Chondrocyte (in vitro differentiated cells): Measurements from ENCODE around the gene FTO. TPM values are rescaled to one million over a fixed set of nuclear protein-coding genes. Genes with fewer than 3 reads are reported as not detected.

Experiments used
- DNase-seq: peaks from one replicate; pipeline ENCODE4 v3.0.0; 2021; ENCODE audit warnings: mixed read lengths, low spot score
- H3K27ac Mint-ChIP-seq: one replicate; pipeline ENCODE4 v1.8.0; 2021; ENCODE audit warnings: mild to moderate bottlenecking, moderate library complexity, mixed read lengths; ENCODE audit not compliant: unreplicated experiment
- H3K27me3 Mint-ChIP-seq: 2 replicates; pipeline ENCODE4 v1.8.0; 2021; ENCODE audit warnings: low read depth, mixed read lengths
- H3K36me3 Mint-ChIP-seq: 2 replicates; pipeline ENCODE4 v1.8.0; 2021; ENCODE audit warnings: low read depth, mixed read lengths
- H3K4me1 Mint-ChIP-seq: 2 replicates; pipeline ENCODE4 v1.8.0; 2021; ENCODE audit warnings: low read depth, mild to moderate bottlenecking, mixed read lengths
- H3K4me3 Mint-ChIP-seq: one replicate; pipeline ENCODE4 v1.8.0; 2021; ENCODE audit warnings: mild to moderate bottlenecking, moderate library complexity, mixed read lengths; ENCODE audit not compliant: unreplicated experiment
- H3K9me3 Mint-ChIP-seq: 2 replicates; pipeline ENCODE4 v1.8.0; 2021; ENCODE audit warnings: low read depth, mixed read lengths
- total RNA-seq: library from RNA; stranded (reverse); gene quantifications from 3 replicates; pipeline ENCODE4 v1.2.1, GENCODE V29; 2021
- TF ChIP-seq, protein P1 (sequence below): fragments of 200-600 bp; sonication (generic); IDR thresholded peaks from 2 replicates; pipeline ENCODE4 v1.5.0; 2021; ENCODE audit warnings: antibody characterized with exemption, mild to moderate bottlenecking, moderate library complexity

Gene FTO
- total RNA-seq, 1 donor from 2014 or later = 85.7 TPM

DNA sequence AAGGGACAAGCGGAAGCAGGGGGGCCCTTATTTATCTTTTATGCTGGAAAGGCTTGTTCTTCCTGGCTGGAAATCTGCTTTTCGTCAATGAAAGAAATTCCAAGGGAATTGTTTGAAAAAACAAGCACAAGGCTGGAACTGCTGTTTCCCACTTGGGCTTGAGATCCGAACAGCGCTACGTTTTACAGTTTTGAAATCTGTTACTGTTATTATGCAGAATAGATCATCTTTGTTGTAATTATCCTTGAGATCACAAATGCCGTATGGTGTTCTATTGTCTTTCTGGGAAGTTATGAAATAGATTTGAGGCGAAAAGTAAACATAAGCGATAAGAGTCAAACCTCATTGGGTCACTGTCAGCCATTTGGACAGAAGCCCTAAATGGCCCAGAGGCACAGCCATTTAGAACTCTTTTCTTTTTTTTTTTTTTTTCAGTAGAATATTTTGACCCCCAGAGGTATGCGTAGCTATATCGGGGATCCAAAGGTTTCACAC lies 359.4 kb downstream of the FTO start:
- no peak overlapping the region for H3K4me3 Mint-ChIP-seq
- no peak for DNase-seq
- H3K36me3 Mint-ChIP-seq = peaks cover 1% of the 10 kb centered on the region
- no peaks in the 10 kb centered on the region for H3K9me3 Mint-ChIP-seq
- TF ChIP-seq, protein P1, sequence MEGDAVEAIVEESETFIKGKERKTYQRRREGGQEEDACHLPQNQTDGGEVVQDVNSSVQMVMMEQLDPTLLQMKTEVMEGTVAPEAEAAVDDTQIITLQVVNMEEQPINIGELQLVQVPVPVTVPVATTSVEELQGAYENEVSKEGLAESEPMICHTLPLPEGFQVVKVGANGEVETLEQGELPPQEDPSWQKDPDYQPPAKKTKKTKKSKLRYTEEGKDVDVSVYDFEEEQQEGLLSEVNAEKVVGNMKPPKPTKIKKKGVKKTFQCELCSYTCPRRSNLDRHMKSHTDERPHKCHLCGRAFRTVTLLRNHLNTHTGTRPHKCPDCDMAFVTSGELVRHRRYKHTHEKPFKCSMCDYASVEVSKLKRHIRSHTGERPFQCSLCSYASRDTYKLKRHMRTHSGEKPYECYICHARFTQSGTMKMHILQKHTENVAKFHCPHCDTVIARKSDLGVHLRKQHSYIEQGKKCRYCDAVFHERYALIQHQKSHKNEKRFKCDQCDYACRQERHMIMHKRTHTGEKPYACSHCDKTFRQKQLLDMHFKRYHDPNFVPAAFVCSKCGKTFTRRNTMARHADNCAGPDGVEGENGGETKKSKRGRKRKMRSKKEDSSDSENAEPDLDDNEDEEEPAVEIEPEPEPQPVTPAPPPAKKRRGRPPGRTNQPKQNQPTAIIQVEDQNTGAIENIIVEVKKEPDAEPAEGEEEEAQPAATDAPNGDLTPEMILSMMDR = no peak
- H3K27ac Mint-ChIP-seq = no peak overlapping the region
- H3K4me1 Mint-ChIP-seq = peaks cover 6% of the 10 kb centered on the region
- no peaks in the 10 kb centered on the region for H3K27me3 Mint-ChIP-seq

GRCh38 chr16:54066451-54067105 lies 362.6 kb downstream of the FTO start:
- H3K9me3 Mint-ChIP-seq = no peaks in the 10 kb centered on the region
- no peak overlapping the region for H3K27ac Mint-ChIP-seq
- no peak overlapping the region for H3K4me3 Mint-ChIP-seq
- peaks cover 6% of the 10 kb centered on the region for H3K4me1 Mint-ChIP-seq
- H3K27me3 Mint-ChIP-seq = no peaks in the 10 kb centered on the region
- DNase-seq = no peak
- TF ChIP-seq, protein P1 = no peak
- no peaks in the 10 kb centered on the region for H3K36me3 Mint-ChIP-seq

DNA sequence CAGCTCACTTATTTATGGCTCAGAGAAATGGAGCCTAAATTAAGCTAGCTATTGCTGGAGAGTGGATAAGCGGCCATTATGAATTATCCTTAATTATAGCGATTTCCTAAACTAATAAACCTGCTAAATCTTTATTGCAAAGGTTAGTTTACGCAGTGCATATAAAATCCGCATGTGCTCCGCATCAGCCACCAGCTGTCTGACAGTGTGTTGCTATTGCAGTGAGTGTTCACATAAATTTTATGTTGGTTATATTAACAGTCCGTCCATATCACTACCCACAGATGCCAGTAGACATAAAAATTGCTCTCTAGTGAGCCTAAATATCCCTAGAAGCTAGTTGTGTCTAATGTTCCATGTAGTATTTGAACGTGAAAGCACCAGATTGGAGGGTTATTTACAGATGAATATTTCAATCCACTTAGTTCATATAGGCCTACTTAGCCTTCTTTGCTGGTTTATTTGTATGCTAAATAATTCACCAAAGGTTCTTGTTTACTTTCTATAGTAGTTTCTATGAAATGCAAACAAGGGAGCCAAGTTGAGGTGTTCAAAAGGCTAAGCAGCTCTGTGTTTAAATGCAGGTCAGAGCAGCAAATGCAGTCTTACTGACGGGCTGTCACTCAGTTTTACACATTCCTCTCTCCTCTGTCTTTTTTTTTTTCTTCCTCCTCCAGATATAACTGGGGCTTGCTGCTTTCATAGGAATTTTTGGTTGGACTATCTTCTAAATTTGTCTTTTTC lies 363.5 kb downstream of the FTO start:
- no peak for DNase-seq
- Mint-ChIP-seq H3K4me3 (no peak overlapping the region), H3K9me3 (no peaks in the 10 kb centered on the region), H3K27ac (no peak overlapping the region), H3K27me3 (no peaks in the 10 kb centered on the region), H3K4me1 (peaks cover 6% of the 10 kb centered on the region), H3K36me3 (no peaks in the 10 kb centered on the region)
- TF ChIP-seq, protein P1 = no peak

DNA sequence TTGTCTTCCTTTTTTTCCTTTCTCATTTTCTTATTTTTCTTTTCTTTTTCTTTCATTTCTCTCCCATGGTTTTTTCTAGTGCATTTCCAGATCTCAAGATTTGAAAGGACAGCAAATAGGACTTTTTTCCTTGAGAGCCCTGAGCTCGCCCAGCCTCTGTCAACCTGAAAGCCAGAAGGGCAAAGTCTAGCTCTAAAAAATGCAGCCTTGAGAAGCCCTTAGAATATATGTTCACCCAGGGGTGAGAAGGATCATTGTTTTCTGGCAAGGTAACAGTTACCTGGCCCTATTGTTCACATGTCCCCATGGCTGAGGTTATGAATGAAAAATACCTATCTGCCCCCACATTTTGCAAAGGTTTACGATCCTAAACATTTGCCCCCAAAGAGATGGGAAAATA lies 364.3 kb downstream of the FTO start:
- no peaks in the 10 kb centered on the region for H3K36me3 Mint-ChIP-seq
- TF ChIP-seq, protein P1 = no peak
- H3K4me3 Mint-ChIP-seq = no peak overlapping the region
- H3K4me1 Mint-ChIP-seq = peaks cover 6% of the 10 kb centered on the region
- DNase-seq = no peak
- H3K27me3 Mint-ChIP-seq = no peaks in the 10 kb centered on the region
- no peaks in the 10 kb centered on the region for H3K9me3 Mint-ChIP-seq
- H3K27ac Mint-ChIP-seq = no peak overlapping the region

GRCh38 chr16:54069601-54070239 lies 365.8 kb downstream of the FTO start:
- Mint-ChIP-seq H3K27me3 (no peaks in the 10 kb centered on the region), H3K4me1 (peaks cover 6% of the 10 kb centered on the region), H3K27ac (no peak overlapping the region), H3K4me3 (no peak overlapping the region), H3K9me3 (no peaks in the 10 kb centered on the region), H3K36me3 (no peaks in the 10 kb centered on the region)
- no peak for DNase-seq
- TF ChIP-seq, protein P1 = no peak
